Putamen (tissue), 1 donor: ENCODE measurements around the gene MACO1.
"Not testable (repeated sequence)": the region's sequence is repeated elsewhere in the genome, so short reads cannot be mapped to it uniquely, and the experiment has no call there.

Source experiments
- DNase-seq: peaks from one replicate; pipeline ENCODE4 v3.0.0-alpha.2; 2016; ENCODE audit warnings: low spot score

MACO1 gene

GRCh38 chr1:25487628-25488027 is 56.9 kb downstream of the MACO1 start:
- no peak for DNase-seq

GRCh38 chr1:25492323-25492722 is 61.6 kb downstream of the MACO1 start:
- DNase-seq: no peak

- DNase-seq: no peak
Observed at GRCh38 chr1:25494952-25495351, 64.3 kb downstream of the MACO1 start.

GRCh38 chr1:25500694-25501093 is 70.0 kb downstream of the MACO1 start:
- DNase-seq: no peak

GRCh38 chr1:25501235-25502058 is 70.8 kb downstream of the MACO1 start:
- no peak for DNase-seq

GRCh38 chr1:25502957-25503356 is 72.3 kb downstream of the MACO1 start:
- DNase-seq: no peak

GRCh38 chr1:25503551-25504426 is 73.1 kb downstream of the MACO1 start:
- no peak for DNase-seq

- DNase-seq: no peak
Observed at GRCh38 chr1:25504706-25505595, 74.3 kb downstream of the MACO1 start.

GRCh38 chr1:25505656-25506385 is 75.1 kb downstream of the MACO1 start:
- DNase-seq: no peak

- not testable (repeated sequence) for DNase-seq
Observed at GRCh38 chr1:25506566-25507463, 76.1 kb downstream of the MACO1 start.

GRCh38 chr1:25513666-25514065 is 83.0 kb downstream of the MACO1 start:
- DNase-seq: no peak

- DNase-seq: no peak
Observed at GRCh38 chr1:25515033-25515432, 84.3 kb downstream of the MACO1 start.

GRCh38 chr1:25516686-25517085 is 86.0 kb downstream of the MACO1 start:
- no peak for DNase-seq

GRCh38 chr1:25517476-25518394 is 87.0 kb downstream of the MACO1 start:
- DNase-seq: no peak

GRCh38 chr1:25519624-25520023 is 88.9 kb downstream of the MACO1 start:
- DNase-seq: no peak

- DNase-seq: no peak
Observed at GRCh38 chr1:25520446-25521061, 89.9 kb downstream of the MACO1 start.

- no peak for DNase-seq
Observed at GRCh38 chr1:25522031-25522655, 91.4 kb downstream of the MACO1 start.

- DNase-seq: no peak
Observed at GRCh38 chr1:25523542-25523941, 92.8 kb downstream of the MACO1 start.
